HepG2 (cell line): Measurements from ENCODE around the gene NCBP1. TPM values are rescaled to one million over a fixed set of nuclear protein-coding genes. Genes with fewer than 3 reads are reported as not detected.

Source experiments
- ATF3 ChIP-seq: sonication (generic); formaldehyde crosslinking; IDR thresholded peaks from 2 replicates; pipeline ENCODE4 v1.4.0; 2020; ENCODE audit warnings: missing genetic modification reagents
- FOXO1 ChIP-seq: sonication (generic); formaldehyde crosslinking; IDR thresholded peaks from 2 replicates; pipeline ENCODE4 v1.4.0; 2020; ENCODE audit warnings: missing genetic modification reagents
- MEF2D ChIP-seq: sonication (generic); formaldehyde crosslinking; IDR thresholded peaks from 2 replicates; pipeline ENCODE4 v1.5.1; 2020; ENCODE audit warnings: mild to moderate bottlenecking, missing genetic modification reagents
- MNT ChIP-seq: fragments of 450-650 bp; IDR thresholded peaks from 2 replicates; pipeline ENCODE4 v1.6.1; 2016
- PHF5A ChIP-seq: IDR thresholded peaks from one replicate; pipeline ENCODE4 v1.6.1; 2018; ENCODE audit warnings: low read depth, missing genetic modification reagents; ENCODE audit not compliant: unreplicated experiment
- RAD51 ChIP-seq: fragments of 450-650 bp; IDR thresholded peaks from 2 replicates; pipeline ENCODE4 v1.6.1; 2016; ENCODE audit warnings: borderline replicate concordance
- SKI ChIP-seq: fragments of 450-650 bp; IDR thresholded peaks from one replicate; pipeline ENCODE4 v1.6.1; 2018; ENCODE audit warnings: mild to moderate bottlenecking; ENCODE audit not compliant: partially characterized antibody
- SMARCC2 ChIP-seq: fragments of 450-650 bp; IDR thresholded peaks from 2 replicates; pipeline ENCODE4 v1.6.1; 2017; ENCODE audit warnings: antibody characterized with exemption, mild to moderate bottlenecking
- SMC3 ChIP-seq: IDR thresholded peaks from 2 replicates; pipeline ENCODE4 v1.6.1; 2011; ENCODE audit warnings: low read length, improper control_type of control experiment
- TBX2 ChIP-seq: sonication (generic); formaldehyde crosslinking; IDR thresholded peaks from 2 replicates; pipeline ENCODE4 v1.5.0; 2020; ENCODE audit warnings: missing genetic modification reagents, mild to moderate bottlenecking, borderline replicate concordance
- THAP11 ChIP-seq: IDR thresholded peaks from 2 replicates; pipeline ENCODE4 v1.6.1; 2016; ENCODE audit warnings: missing biosample characterization, missing genetic modification reagents
- ZNF121 ChIP-seq: sonication (generic); formaldehyde crosslinking; IDR thresholded peaks from 2 replicates; pipeline ENCODE4 v1.5.0; 2020; ENCODE audit warnings: mild to moderate bottlenecking, missing genetic modification reagents
- ZNF205 ChIP-seq: IDR thresholded peaks from 2 replicates; pipeline ENCODE4 v1.6.1; 2018; ENCODE audit warnings: missing biosample characterization, missing genetic modification reagents
- ZNF468 ChIP-seq: sonication (generic); formaldehyde crosslinking; IDR thresholded peaks from 2 replicates; pipeline ENCODE4 v1.8.0; 2022; ENCODE audit warnings: mild to moderate bottlenecking, moderate library complexity, missing genetic modification reagents
- ZNF616 ChIP-seq: sonication (generic); formaldehyde crosslinking; IDR thresholded peaks from 2 replicates; pipeline ENCODE4 v1.5.0; 2020; ENCODE audit warnings: low read depth, mild to moderate bottlenecking, missing genetic modification reagents
- ZNF678 ChIP-seq: sonication (generic); formaldehyde crosslinking; IDR thresholded peaks from 2 replicates; pipeline ENCODE4 v1.4.0; 2020; ENCODE audit warnings: mild to moderate bottlenecking, missing genetic modification reagents
- ZNF878 ChIP-seq: sonication (generic); formaldehyde crosslinking; IDR thresholded peaks from 2 replicates; pipeline ENCODE4 v1.8.1; 2023; ENCODE audit warnings: mild to moderate bottlenecking, missing genetic modification reagents, moderate library complexity
- polyA plus RNA-seq, 8 experiments: library from polyadenylated mRNA; depleted of rRNA in 3 of 8; stranded (reverse) in 7 of 8; unstranded in 1 of 8; fragments of >200 nt; fragmentation: Illumina TruSeq in 4 of 8; extraction: Trizol in 4 of 8; gene quantifications; 2 replicates each; pipeline versions ENCODE4 v1.2.1 to v1.2.3, GENCODE V29; 2011 to 2016; ENCODE audit warnings: low read depth in 4 of 8, missing spikeins in 1 of 8, mixed read lengths in 1 of 8; ENCODE audit not compliant: insufficient read depth in 1 of 8
- total RNA-seq, 5 experiments: library from RNA; depleted of rRNA; stranded (reverse); fragments of >200 nt; fragmentation: Illumina TruSeq; extraction: Trizol; gene quantifications; 2 replicates each; pipeline ENCODE4 v1.2.3, GENCODE V29; 2016; ENCODE audit warnings: low read depth in 1 of 5
- TF ChIP-seq, protein P1 (sequence below): sonication (generic); formaldehyde crosslinking; IDR thresholded peaks from 2 replicates; pipeline ENCODE4 v1.4.0; 2020; ENCODE audit warnings: low read depth, missing genetic modification reagents
- TF ChIP-seq, protein P2 (sequence below): IDR thresholded peaks from 2 replicates; pipeline ENCODE4 v1.6.1; 2018; ENCODE audit warnings: missing genetic modification reagents
- TF ChIP-seq, protein P3 (sequence below): sonication (generic); formaldehyde crosslinking; IDR thresholded peaks from 2 replicates; pipeline ENCODE4 v1.4.0; 2020; ENCODE audit warnings: missing genetic modification reagents

Gene NCBP1
- total and polyA plus RNA-seq, 2 of the 13 experiments (the other 11 are each of a cell fraction or from before 2014, with no cell fraction given) = 13.3 to 40.2 TPM

GRCh38 chr9:97632985-97633858 is at the start of gene NCBP1, which contains the start of gene TSTD2 (continued):
- TF ChIP-seq, protein P1, sequence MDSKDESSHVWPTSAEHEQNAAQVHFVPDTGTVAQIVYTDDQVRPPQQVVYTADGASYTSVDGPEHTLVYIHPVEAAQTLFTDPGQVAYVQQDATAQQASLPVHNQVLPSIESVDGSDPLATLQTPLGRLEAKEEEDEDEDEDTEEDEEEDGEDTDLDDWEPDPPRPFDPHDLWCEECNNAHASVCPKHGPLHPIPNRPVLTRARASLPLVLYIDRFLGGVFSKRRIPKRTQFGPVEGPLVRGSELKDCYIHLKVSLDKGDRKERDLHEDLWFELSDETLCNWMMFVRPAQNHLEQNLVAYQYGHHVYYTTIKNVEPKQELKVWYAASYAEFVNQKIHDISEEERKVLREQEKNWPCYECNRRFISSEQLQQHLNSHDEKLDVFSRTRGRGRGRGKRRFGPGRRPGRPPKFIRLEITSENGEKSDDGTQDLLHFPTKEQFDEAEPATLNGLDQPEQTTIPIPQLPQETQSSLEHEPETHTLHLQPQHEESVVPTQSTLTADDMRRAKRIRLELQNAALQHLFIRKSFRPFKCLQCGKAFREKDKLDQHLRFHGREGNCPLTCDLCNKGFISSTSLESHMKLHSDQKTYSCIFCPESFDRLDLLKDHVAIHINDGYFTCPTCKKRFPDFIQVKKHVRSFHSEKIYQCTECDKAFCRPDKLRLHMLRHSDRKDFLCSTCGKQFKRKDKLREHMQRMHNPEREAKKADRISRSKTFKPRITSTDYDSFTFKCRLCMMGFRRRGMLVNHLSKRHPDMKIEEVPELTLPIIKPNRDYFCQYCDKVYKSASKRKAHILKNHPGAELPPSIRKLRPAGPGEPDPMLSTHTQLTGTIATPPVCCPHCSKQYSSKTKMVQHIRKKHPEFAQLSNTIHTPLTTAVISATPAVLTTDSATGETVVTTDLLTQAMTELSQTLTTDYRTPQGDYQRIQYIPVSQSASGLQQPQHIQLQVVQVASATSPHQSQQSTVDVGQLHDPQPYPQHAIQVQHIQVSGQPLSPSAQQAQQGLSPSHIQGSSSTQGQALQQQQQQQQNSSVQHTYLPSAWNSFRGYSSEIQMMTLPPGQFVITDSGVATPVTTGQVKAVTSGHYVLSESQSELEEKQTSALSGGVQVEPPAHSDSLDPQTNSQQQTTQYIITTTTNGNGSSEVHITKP (CRISPR knock-in tag) = peak; percentile 74
- TF ChIP-seq, protein P2, sequence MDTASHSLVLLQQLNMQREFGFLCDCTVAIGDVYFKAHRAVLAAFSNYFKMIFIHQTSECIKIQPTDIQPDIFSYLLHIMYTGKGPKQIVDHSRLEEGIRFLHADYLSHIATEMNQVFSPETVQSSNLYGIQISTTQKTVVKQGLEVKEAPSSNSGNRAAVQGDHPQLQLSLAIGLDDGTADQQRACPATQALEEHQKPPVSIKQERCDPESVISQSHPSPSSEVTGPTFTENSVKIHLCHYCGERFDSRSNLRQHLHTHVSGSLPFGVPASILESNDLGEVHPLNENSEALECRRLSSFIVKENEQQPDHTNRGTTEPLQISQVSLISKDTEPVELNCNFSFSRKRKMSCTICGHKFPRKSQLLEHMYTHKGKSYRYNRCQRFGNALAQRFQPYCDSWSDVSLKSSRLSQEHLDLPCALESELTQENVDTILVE (CRISPR knock-in tag) = peak; percentile 100
- TF ChIP-seq FOXO1 (CRISPR knock-in tag) (no peak), ZNF616 (CRISPR knock-in tag) (no peak; the same call in 1 of the 2 replicates), ATF3 (0 out of 2 replicates have a peak, but pooled peaks have one; percentile 55), TBX2 (CRISPR knock-in tag) (peak; percentile 92), THAP11 (CRISPR knock-in tag) (peak; percentile 95), ZNF121 (no peak; the same call in 1 of the 2 replicates), RAD51 (no peak), SMC3 (no peak), PHF5A (CRISPR knock-in tag) (peak; percentile 20), MNT (peak; percentile 53), ZNF678 (CRISPR knock-in tag) (no peak), MEF2D (CRISPR knock-in tag) (peak; percentile 22; the same call in 1 of the 2 replicates), ZNF878 (CRISPR knock-in tag) (peak; percentile 87; the same call in 1 of the 2 replicates), ZNF205 (no peak; the same call in 1 of the 2 replicates), ZNF468 (CRISPR knock-in tag) (no peak), SMARCC2 (no peak), SKI (peak; percentile 73)
- TF ChIP-seq, protein P3, sequence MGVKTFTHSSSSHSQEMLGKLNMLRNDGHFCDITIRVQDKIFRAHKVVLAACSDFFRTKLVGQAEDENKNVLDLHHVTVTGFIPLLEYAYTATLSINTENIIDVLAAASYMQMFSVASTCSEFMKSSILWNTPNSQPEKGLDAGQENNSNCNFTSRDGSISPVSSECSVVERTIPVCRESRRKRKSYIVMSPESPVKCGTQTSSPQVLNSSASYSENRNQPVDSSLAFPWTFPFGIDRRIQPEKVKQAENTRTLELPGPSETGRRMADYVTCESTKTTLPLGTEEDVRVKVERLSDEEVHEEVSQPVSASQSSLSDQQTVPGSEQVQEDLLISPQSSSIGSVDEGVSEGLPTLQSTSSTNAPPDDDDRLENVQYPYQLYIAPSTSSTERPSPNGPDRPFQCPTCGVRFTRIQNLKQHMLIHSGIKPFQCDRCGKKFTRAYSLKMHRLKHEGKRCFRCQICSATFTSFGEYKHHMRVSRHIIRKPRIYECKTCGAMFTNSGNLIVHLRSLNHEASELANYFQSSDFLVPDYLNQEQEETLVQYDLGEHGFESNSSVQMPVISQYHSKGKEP (CRISPR knock-in tag) = no peak
